GM12892 (cell line): ENCODE measurements around the gene IFNK.

Experiments used
- POLR2A ChIP-seq: IDR thresholded peaks from 2 replicates; pipeline ENCODE4 v1.6.1; 2011; ENCODE audit warnings: low read depth, low read length, control low read depth
- POLR2AphosphoS5 ChIP-seq: IDR thresholded peaks from 2 replicates; pipeline ENCODE4 v1.6.1; 2011; ENCODE audit warnings: low read depth, low read length, control low read depth

DNA sequence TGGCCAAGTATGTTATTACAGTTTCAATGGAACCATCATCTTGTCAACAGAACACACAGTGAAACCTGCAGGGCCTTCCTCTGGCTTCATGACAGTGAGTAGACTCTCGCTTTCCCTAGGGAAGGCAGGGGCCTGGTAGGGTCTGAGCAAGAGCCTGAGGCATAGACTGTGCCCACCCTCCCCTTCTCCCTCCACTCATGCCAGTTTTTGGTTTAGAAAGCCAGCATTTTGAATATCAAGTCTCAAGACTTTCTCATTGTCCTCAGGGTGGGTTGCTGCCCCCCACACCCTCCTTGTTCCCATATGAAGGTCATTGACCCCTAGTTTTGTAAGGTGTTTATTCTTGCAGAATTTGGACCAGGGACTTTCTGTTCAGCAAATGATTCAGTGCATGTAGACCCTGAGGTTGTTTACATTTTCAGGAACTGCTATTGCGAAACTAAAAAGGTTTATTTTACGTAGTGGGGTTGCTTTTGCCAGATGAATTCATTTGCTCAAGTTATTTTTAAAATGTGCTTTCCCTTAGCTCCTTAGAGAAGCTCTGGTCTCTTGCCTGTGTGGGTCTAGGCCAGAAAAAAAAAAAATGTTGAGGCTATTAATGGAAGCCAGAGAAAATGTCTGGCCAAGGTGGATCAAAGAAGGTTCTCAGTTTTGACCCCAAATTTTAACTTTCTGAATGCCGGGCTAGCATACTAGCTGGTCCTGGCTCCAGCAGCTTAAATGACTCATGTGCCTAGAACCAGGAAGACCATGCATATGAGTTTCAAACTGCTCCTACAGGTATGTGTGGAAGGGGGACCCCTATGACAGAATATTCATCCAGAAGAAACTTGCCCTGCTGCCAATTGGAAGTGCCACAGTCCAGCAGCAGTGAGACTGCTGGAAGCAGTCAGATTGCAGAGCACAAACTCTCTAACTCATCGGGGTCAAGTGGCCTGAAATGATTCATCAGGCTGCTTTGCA, 15.7 kb downstream of the IFNK start:
- no peak for TF ChIP-seq POLR2A
- TF ChIP-seq POLR2AphosphoS5, result no peak
